Bladder microvascular endothelial cell (primary cell): Measurements from ENCODE around the gene LRMDA. TPM values are rescaled to one million over a fixed set of nuclear protein-coding genes. Genes with fewer than 3 reads are reported as not detected.

Source experiments
- total RNA-seq: library from RNA; depleted of rRNA; stranded (reverse); fragments of >200 nt; gene quantifications from 2 replicates; pipeline ENCODE4 v1.2.3, GENCODE V29; 2014

The LRMDA gene
- total RNA-seq = 8.7 and 13.5 TPM in 2 replicates

GRCh38 chr10:75431180-75432111 is at the start of gene LRMDA:
Gene LRMDA (plus strand): TSS chr10:75431624.

GRCh38 chr10:75401569-75402485 is 29.6 kb upstream of the LRMDA start, which contains the start of gene ZNF503:
Gene ZNF503 (minus strand): TSS chr10:75401764. CDS start chr10:75401419, 345 bp downstream.

Other genes with a start within 250 kb of the LRMDA start
- gene VDAC2, start 220.8 kb upstream of the LRMDA start, total RNA-seq = 91.3 and 159 TPM in 2 replicates
- gene COMTD1, start 195.7 kb upstream of the LRMDA start, total RNA-seq = 10.6 and 16.7 TPM in 2 replicates
- 0.32 and 0.57 TPM in 2 replicates for gene ZNF503, start 29.9 kb upstream of the LRMDA start, total RNA-seq